ENCODE results near the gene IL6R.
A peak's percentile ranks its signal among the peaks of the same experiment; 100 is the strongest.
"Not testable (repeated sequence)": the region's sequence is repeated elsewhere in the genome, so short reads cannot be mapped to it uniquely, and the experiment has no call there.

IL6R gene

GRCh38 chr1:154468535-154469250 lies 63.5 kb downstream of the IL6R start:
- DNase-seq = no peak
- in situ Hi-C loops (cut with MboI; ENCODE audit: low pct_unique_long_range_greater_than_20kb, low sequenced_read_pairs) = no loop called here

GRCh38 chr1:154469844-154470560 lies 64.9 kb downstream of the IL6R start:
- no peak for DNase-seq

GRCh38 chr1:154471304-154471703 lies 66.2 kb downstream of the IL6R start:
- in situ Hi-C loops (cut with MboI; ENCODE audit: low pct_unique_long_range_greater_than_20kb, low sequenced_read_pairs) = no loop called here

More at GRCh38 chr1:154469844-154470560, 64.9 kb downstream of the IL6R start:
- in situ Hi-C loops (cut with MboI; ENCODE audit: low pct_unique_long_range_greater_than_20kb, low sequenced_read_pairs) = no loop called here

GRCh38 chr1:154474802-154475201 lies 69.7 kb downstream of the IL6R start:
- in situ Hi-C loops (cut with MboI; ENCODE audit: low pct_unique_long_range_greater_than_20kb, low sequenced_read_pairs) = no loop called here
- peak; percentile 56 for DNase-seq

More at GRCh38 chr1:154471304-154471703, 66.2 kb downstream of the IL6R start:
- no peak for DNase-seq

GRCh38 chr1:154476791-154477190 lies 71.6 kb downstream of the IL6R start:
- in situ Hi-C loops (cut with MboI; ENCODE audit: low pct_unique_long_range_greater_than_20kb, low sequenced_read_pairs) = no loop called here
- DNase-seq = no peak

GRCh38 chr1:154478013-154478412 lies 72.9 kb downstream of the IL6R start:
- in situ Hi-C loops (cut with MboI; ENCODE audit: low pct_unique_long_range_greater_than_20kb, low sequenced_read_pairs) = no loop called here
- no peak for DNase-seq

GRCh38 chr1:154478639-154479038 lies 73.5 kb downstream of the IL6R start:
- peak; percentile 78 for DNase-seq
- in situ Hi-C loops (cut with MboI; ENCODE audit: low pct_unique_long_range_greater_than_20kb, low sequenced_read_pairs) = no loop called here

- DNase-seq = peak; percentile 94
- in situ Hi-C loops (cut with MboI; ENCODE audit: low pct_unique_long_range_greater_than_20kb, low sequenced_read_pairs) = no loop called here
Measured at GRCh38 chr1:154479764-154480421, 74.8 kb downstream of the IL6R start.

- in situ Hi-C loops (cut with MboI; ENCODE audit: low pct_unique_long_range_greater_than_20kb, low sequenced_read_pairs) = no loop called here
- peak; percentile 59 for DNase-seq
Measured at GRCh38 chr1:154481053-154481452, 75.9 kb downstream of the IL6R start.

- no peak for DNase-seq
- in situ Hi-C loops (cut with MboI; ENCODE audit: low pct_unique_long_range_greater_than_20kb, low sequenced_read_pairs) = no loop called here
Measured at GRCh38 chr1:154483941-154484803, 79.0 kb downstream of the IL6R start.

- peak; percentile 85 for DNase-seq
- in situ Hi-C loops (cut with MboI; ENCODE audit: low pct_unique_long_range_greater_than_20kb, low sequenced_read_pairs) = no loop called here
Measured at GRCh38 chr1:154485106-154485505, 80.0 kb downstream of the IL6R start.

- in situ Hi-C loops (cut with MboI; ENCODE audit: low pct_unique_long_range_greater_than_20kb, low sequenced_read_pairs) = no loop called here
- no peak for DNase-seq
Measured at GRCh38 chr1:154485910-154486496, 80.9 kb downstream of the IL6R start.

GRCh38 chr1:154486756-154487155 lies 81.6 kb downstream of the IL6R start:
- in situ Hi-C loops (cut with MboI; ENCODE audit: low pct_unique_long_range_greater_than_20kb, low sequenced_read_pairs); DNase-seq: not testable (repeated sequence)

GRCh38 chr1:154488922-154489321 lies 83.8 kb downstream of the IL6R start:
- DNase-seq = no peak
- in situ Hi-C loops (cut with MboI; ENCODE audit: low pct_unique_long_range_greater_than_20kb, low sequenced_read_pairs) = no loop called here

- in situ Hi-C loops (cut with MboI; ENCODE audit: low pct_unique_long_range_greater_than_20kb, low sequenced_read_pairs) = no loop called here
- no peak for DNase-seq
Measured at GRCh38 chr1:154489695-154490274, 84.6 kb downstream of the IL6R start.

GRCh38 chr1:154490317-154490716 lies 85.2 kb downstream of the IL6R start:
- DNase-seq = peak; percentile 33
- in situ Hi-C loops (cut with MboI; ENCODE audit: low pct_unique_long_range_greater_than_20kb, low sequenced_read_pairs) = no loop called here

GRCh38 chr1:154492115-154492514 lies 87.0 kb downstream of the IL6R start:
- in situ Hi-C loops (cut with MboI; ENCODE audit: low pct_unique_long_range_greater_than_20kb, low sequenced_read_pairs) = no loop called here
- no peak for DNase-seq

GRCh38 chr1:154493276-154493675 lies 88.1 kb downstream of the IL6R start:
- DNase-seq = peak; percentile 43
- in situ Hi-C loops (cut with MboI; ENCODE audit: low pct_unique_long_range_greater_than_20kb, low sequenced_read_pairs) = no loop called here

Measured in KBM-7 (cell line).